Uterus (tissue), 2 donors: Measurements from ENCODE around the gene KCNJ16.

Experiments
- CTCF ChIP-seq, 4 experiments: fragments of 200-600 bp in 2 of 4; fragments of 450-650 bp in 2 of 4; sonication (generic) in 2 of 4; IDR thresholded peaks; one replicate each; pipeline ENCODE4 v1.5.1; 2016 to 2019; ENCODE audit warnings: antibody characterized with exemption in 4 of 4, mild to moderate bottlenecking in 2 of 4, moderate library complexity in 1 of 4
- POLR2A ChIP-seq, 2 donors: fragments of 450-650 bp; IDR thresholded peaks; one replicate each; pipeline ENCODE4 v1.6.1; 2016; ENCODE audit warnings: antibody characterized with exemption in 2 of 2, mild to moderate bottlenecking in 1 of 2, moderate library complexity in 1 of 2

- TF ChIP-seq CTCF (IDR thresholded peaks at IDR 0.05) = no peak
- no peak for TF ChIP-seq POLR2A (IDR thresholded peaks at IDR 0.05)
Measured at GRCh38 chr17:70033165-70033564, 41.9 kb upstream of the KCNJ16 start.
